IgD-negative memory B cell (primary cell): ENCODE data around the gene CRYZL1. TPM values are rescaled to one million over a fixed set of nuclear protein-coding genes. Genes with fewer than 3 reads are reported as not detected.
A peak's percentile ranks its signal among the peaks of the same experiment; 100 is the strongest.
"Not testable (repeated sequence)": the region's sequence is repeated elsewhere in the genome, so short reads cannot be mapped to it uniquely, and the experiment has no call there.

Experiments
- H3K27ac Mint-ChIP-seq, 3 donors: one replicate each; pipeline ENCODE4 v1.8.0; 2020 to 2022; ENCODE audit warnings: mild to moderate bottlenecking in 3 of 3, mixed read lengths in 3 of 3, moderate library complexity in 1 of 3
- H3K27me3 Mint-ChIP-seq: one replicate; pipeline ENCODE4 v1.8.0; 2021; ENCODE audit warnings: mixed read lengths
- H3K36me3 Mint-ChIP-seq: one replicate; pipeline ENCODE4 v1.8.0; 2020; ENCODE audit warnings: mild to moderate bottlenecking, mixed read lengths
- H3K4me1 Mint-ChIP-seq, 3 donors: one replicate each; pipeline ENCODE4 v1.8.0; 2020 to 2022; ENCODE audit warnings: mixed read lengths in 3 of 3, mild to moderate bottlenecking in 1 of 3
- H3K4me3 Mint-ChIP-seq, 4 donors: one replicate each; pipeline ENCODE4 v1.8.0; 2020 to 2022; ENCODE audit warnings: mild to moderate bottlenecking in 4 of 4, mixed read lengths in 4 of 4, moderate library complexity in 3 of 4
- H3K9me3 Mint-ChIP-seq, 3 donors: one replicate each; pipeline ENCODE4 v1.8.0; 2020 to 2021; ENCODE audit warnings: mixed read lengths in 3 of 3, mild to moderate bottlenecking in 1 of 3
- polyA plus RNA-seq: library from polyadenylated mRNA; unstranded; fragments of 300-500 nt; fragmentation: Illumina TruSeq; gene quantifications from one replicate; pipeline ENCODE4 v1.2.3, GENCODE V29; 2021

CRYZL1 gene
- polyA plus RNA-seq, 1 donor from 2014 or later, result 30.2 TPM

- H3K9me3 Mint-ChIP-seq, result no peaks in the 10 kb centered on the region
- H3K36me3 Mint-ChIP-seq, result no peaks in the 10 kb centered on the region
- peaks cover 10% of the 10 kb centered on the region for H3K27me3 Mint-ChIP-seq
- H3K4me3 Mint-ChIP-seq, result no peak overlapping the region
- H3K4me1 Mint-ChIP-seq, result peaks cover 0 to 1% (median 0%) of the 10 kb centered on the region in 3 donors
- H3K27ac Mint-ChIP-seq, result no peak overlapping the region
Observed at GRCh38 chr21:33650929-33651509, 9.5 kb upstream of the CRYZL1 start.

GRCh38 chr21:33650230-33650629 lies 8.7 kb upstream of the CRYZL1 start:
- no peaks in the 10 kb centered on the region for H3K9me3 Mint-ChIP-seq
- H3K27me3 Mint-ChIP-seq, result peaks cover 10% of the 10 kb centered on the region
- H3K4me1 Mint-ChIP-seq, result peaks cover 0 to 1% (median 0%) of the 10 kb centered on the region in 3 donors
- H3K4me3 Mint-ChIP-seq, result no peak overlapping the region
- H3K27ac Mint-ChIP-seq, result no peak overlapping the region
- no peaks in the 10 kb centered on the region for H3K36me3 Mint-ChIP-seq

GRCh38 chr21:33648555-33648954 lies 7.0 kb upstream of the CRYZL1 start:
- no peak overlapping the region for H3K27ac Mint-ChIP-seq
- H3K27me3 Mint-ChIP-seq, result peaks cover 15% of the 10 kb centered on the region
- peaks cover 0 to 2% (median 2%) of the 10 kb centered on the region in 3 donors for H3K4me1 Mint-ChIP-seq
- H3K36me3 Mint-ChIP-seq, result no peaks in the 10 kb centered on the region
- peak overlapping the region in 1 of 4 donors; percentile 7 for H3K4me3 Mint-ChIP-seq
- no peaks in the 10 kb centered on the region for H3K9me3 Mint-ChIP-seq

GRCh38 chr21:33647587-33647986 lies 6.0 kb upstream of the CRYZL1 start:
- H3K9me3 Mint-ChIP-seq, result peaks cover 0 to 3% (median 0%) of the 10 kb centered on the region in 3 donors
- peaks cover 18% of the 10 kb centered on the region for H3K27me3 Mint-ChIP-seq
- no peak overlapping the region for H3K4me3 Mint-ChIP-seq
- H3K27ac Mint-ChIP-seq, result no peak overlapping the region
- peaks cover 0 to 6% (median 3%) of the 10 kb centered on the region in 3 donors for H3K4me1 Mint-ChIP-seq
- no peaks in the 10 kb centered on the region for H3K36me3 Mint-ChIP-seq

- Mint-ChIP-seq H3K27ac (no peak overlapping the region), H3K4me1 (peaks cover 6 to 7% (median 6%) of the 10 kb centered on the region in 3 donors), H3K36me3 (no peaks in the 10 kb centered on the region), H3K4me3 (no peak overlapping the region), H3K9me3 (peaks cover 0 to 3% (median 0%) of the 10 kb centered on the region in 3 donors), H3K27me3 (peaks cover 14% of the 10 kb centered on the region)
Observed at GRCh38 chr21:33645730-33646129, 4.2 kb upstream of the CRYZL1 start.

GRCh38 chr21:33644383-33645074 lies 3.0 kb upstream of the CRYZL1 start:
- peaks cover 6 to 7% (median 6%) of the 10 kb centered on the region in 3 donors for H3K4me1 Mint-ChIP-seq
- H3K4me3 Mint-ChIP-seq, result peak overlapping the region in 2 of 4 donors; percentile 18 to 93
- H3K9me3 Mint-ChIP-seq, result peaks cover 0 to 3% (median 0%) of the 10 kb centered on the region in 3 donors
- peaks cover 14% of the 10 kb centered on the region for H3K27me3 Mint-ChIP-seq
- no peak overlapping the region for H3K27ac Mint-ChIP-seq
- no peaks in the 10 kb centered on the region for H3K36me3 Mint-ChIP-seq

GRCh38 chr21:33643658-33644311 lies 2.2 kb upstream of the CRYZL1 start:
- peak overlapping the region; percentile 81 to 93 (median 92) for H3K4me3 Mint-ChIP-seq
- H3K27me3 Mint-ChIP-seq, result peaks cover 14% of the 10 kb centered on the region
- no peaks in the 10 kb centered on the region for H3K36me3 Mint-ChIP-seq
- peaks cover 0 to 3% (median 0%) of the 10 kb centered on the region in 3 donors for H3K9me3 Mint-ChIP-seq
- H3K4me1 Mint-ChIP-seq, result peaks cover 6 to 7% (median 6%) of the 10 kb centered on the region in 3 donors
- H3K27ac Mint-ChIP-seq, result peak overlapping the region in 1 of 3 donors; percentile 70

GRCh38 chr21:33642896-33643657 lies 1.5 kb upstream of the CRYZL1 start:
- Mint-ChIP-seq H3K27ac (peak overlapping the region in 1 of 3 donors; percentile 70), H3K4me1 (peaks cover 6 to 9% (median 8%) of the 10 kb centered on the region in 3 donors), H3K36me3 (no peaks in the 10 kb centered on the region), H3K9me3 (peaks cover 0 to 3% (median 0%) of the 10 kb centered on the region in 3 donors), H3K4me3 (peak overlapping the region; percentile 81 to 93 (median 92)), H3K27me3 (peaks cover 14% of the 10 kb centered on the region)

- Mint-ChIP-seq H3K36me3 (no peaks in the 10 kb centered on the region), H3K27me3 (peaks cover 14% of the 10 kb centered on the region), H3K27ac (peak within 1 kb of the TSS; percentile 35 to 98 (median 81)), H3K4me1 (peaks cover 10 to 12% (median 11%) of the 10 kb centered on the region in 3 donors), H3K4me3 (peak within 1 kb of the TSS; percentile 90 to 98 (median 95)), H3K9me3 (peaks cover 0 to 3% (median 0%) of the 10 kb centered on the region in 3 donors)
Observed at GRCh38 chr21:33642027-33642895, 720 bp upstream of the CRYZL1 start, which contains the start of gene ITSN1. TSS of gene ITSN1 (plus strand) at chr21:33642501. CDS start at chr21:33718829, 76,328 bp downstream.

GRCh38 chr21:33640697-33641351 lies 717 bp downstream of the CRYZL1 start:
- H3K27me3 Mint-ChIP-seq, result peaks cover 14% of the 10 kb centered on the region
- peak overlapping the region; percentile 86 to 98 (median 94) for H3K4me3 Mint-ChIP-seq
- H3K27ac Mint-ChIP-seq, result peak overlapping the region; percentile 35 to 98 (median 81)
- no peaks in the 10 kb centered on the region for H3K36me3 Mint-ChIP-seq
- peaks cover 10 to 14% (median 11%) of the 10 kb centered on the region in 3 donors for H3K4me1 Mint-ChIP-seq
- peaks cover 0 to 3% (median 0%) of the 10 kb centered on the region in 3 donors for H3K9me3 Mint-ChIP-seq

GRCh38 chr21:33634254-33634653 lies 7.3 kb downstream of the CRYZL1 start:
- Mint-ChIP-seq H3K36me3 (peaks cover 12% of the 10 kb centered on the region), H3K27ac (no peak overlapping the region), H3K27me3 (no peaks in the 10 kb centered on the region), H3K9me3 (no peaks in the 10 kb centered on the region), H3K4me3 (no peak overlapping the region), H3K4me1 (peaks cover 5 to 12% (median 9%) of the 10 kb centered on the region in 3 donors)

GRCh38 chr21:33626151-33626550 lies 15.4 kb downstream of the CRYZL1 start:
- not testable (repeated sequence) for H3K4me3 Mint-ChIP-seq, H3K27me3 Mint-ChIP-seq, H3K27ac Mint-ChIP-seq, H3K9me3 Mint-ChIP-seq, H3K4me1 Mint-ChIP-seq
- H3K36me3 Mint-ChIP-seq, result peaks cover 13% of the 10 kb centered on the region

- H3K4me3 Mint-ChIP-seq, result no peak overlapping the region
- peaks cover 0 to 4% (median 4%) of the 10 kb centered on the region in 3 donors for H3K4me1 Mint-ChIP-seq
Observed at GRCh38 chr21:33622253-33622652, 19.3 kb downstream of the CRYZL1 start.

More at GRCh38 chr21:33622253-33622652, 19.3 kb downstream of the CRYZL1 start:
- H3K36me3 Mint-ChIP-seq, result peaks cover 16% of the 10 kb centered on the region
- no peak overlapping the region for H3K27ac Mint-ChIP-seq
- H3K9me3 Mint-ChIP-seq, result no peaks in the 10 kb centered on the region
- H3K27me3 Mint-ChIP-seq, result no peaks in the 10 kb centered on the region
